Measurements from ENCODE around the gene RNF135.
"Not testable (repeated sequence)": the region's sequence is repeated elsewhere in the genome, so short reads cannot be mapped to it uniquely, and the experiment has no call there.

Gene RNF135

GRCh38 chr17:30969989-30970830, 629 bp upstream of the RNF135 start:
- DNase-seq (ENCODE audit: low read depth): no peak
- H3K4me3 ChIP-seq (ENCODE audit: control insufficient read depth, low read depth, low read length): peak overlapping the region; percentile 44
- no peak for TF ChIP-seq CTCF (IDR thresholded peaks at IDR 0.05; ENCODE audit: control insufficient read depth, insufficient read depth, low read depth, low read length, missing control alignments)

GRCh38 chr17:30975042-30975820, 4.4 kb downstream of the RNF135 start:
- DNase-seq (ENCODE audit: low read depth): no peak
- no peak for TF ChIP-seq CTCF (IDR thresholded peaks at IDR 0.05; ENCODE audit: control insufficient read depth, insufficient read depth, low read depth, low read length, missing control alignments)

GRCh38 chr17:30979919-30980318, 9.1 kb downstream of the RNF135 start:
- not testable (repeated sequence) for H3K4me3 ChIP-seq (ENCODE audit: control insufficient read depth, low read depth, low read length); DNase-seq (ENCODE audit: low read depth)

More at GRCh38 chr17:30975042-30975820, 4.4 kb downstream of the RNF135 start:
- no peak overlapping the region for H3K4me3 ChIP-seq (ENCODE audit: control insufficient read depth, low read depth, low read length)

GRCh38 chr17:30981531-30982519, 11.0 kb downstream of the RNF135 start:
- H3K4me3 ChIP-seq (ENCODE audit: control insufficient read depth, low read depth, low read length): no peak overlapping the region
- TF ChIP-seq CTCF (IDR thresholded peaks at IDR 0.05; ENCODE audit: control insufficient read depth, insufficient read depth, low read depth, low read length, missing control alignments): no peak
- no peak for DNase-seq (ENCODE audit: low read depth)

- TF ChIP-seq CTCF (IDR thresholded peaks at IDR 0.05; ENCODE audit: control insufficient read depth, insufficient read depth, low read depth, low read length, missing control alignments): no peak
- no peak for DNase-seq (ENCODE audit: low read depth)
These were observed 12.0 kb downstream of the RNF135 start for GRCh38 chr17:30982855-30983254.

GRCh38 chr17:30990458-30990857, 19.6 kb downstream of the RNF135 start:
- no peak for TF ChIP-seq CTCF (IDR thresholded peaks at IDR 0.05; ENCODE audit: control insufficient read depth, insufficient read depth, low read depth, low read length, missing control alignments)
- DNase-seq (ENCODE audit: low read depth): no peak
- no peak overlapping the region for H3K4me3 ChIP-seq (ENCODE audit: control insufficient read depth, low read depth, low read length)

More at GRCh38 chr17:30982855-30983254, 12.0 kb downstream of the RNF135 start:
- H3K4me3 ChIP-seq (ENCODE audit: control insufficient read depth, low read depth, low read length): no peak overlapping the region
